Loucy (cell line): ENCODE results near the gene SLC28A1.

Experiments used
- H2AFZ ChIP-seq: fragments of 200-600 bp; sonication (generic); 2 replicates; pipeline ENCODE4 v1.6.0; 2016; ENCODE audit warnings: antibody characterized with exemption, mild to moderate bottlenecking, low read length, moderate library complexity
- H3F3A ChIP-seq: fragments of 200-600 bp; 2 replicates; pipeline ENCODE4 v1.6.0; 2016; ENCODE audit warnings: antibody characterized with exemption, low read depth, mild to moderate bottlenecking
- H3K27me3 ChIP-seq: fragments of 200-600 bp; sonication (generic); 2 replicates; pipeline ENCODE4 v1.6.1; 2014; ENCODE audit warnings: low read length, mild to moderate bottlenecking; ENCODE audit not compliant: insufficient read depth, poor library complexity, severe bottlenecking
- H3K36me3 ChIP-seq: fragments of 200-600 bp; sonication (generic); 2 replicates; pipeline ENCODE4 v1.6.1; 2016; ENCODE audit warnings: low read length; ENCODE audit not compliant: insufficient read depth
- H3K4me1 ChIP-seq: fragments of 200-600 bp; sonication (generic); 2 replicates; pipeline ENCODE4 v1.5.1; 2014; ENCODE audit warnings: low read length, mild to moderate bottlenecking; ENCODE audit not compliant: insufficient read depth, poor library complexity, severe bottlenecking
- H3K4me2 ChIP-seq: fragments of 200-600 bp; sonication (generic); 2 replicates; pipeline ENCODE4 v1.6.0; 2014; ENCODE audit warnings: antibody characterized with exemption, low read length, low read depth, mild to moderate bottlenecking; ENCODE audit not compliant: poor library complexity, severe bottlenecking
- H3K4me3 ChIP-seq: fragments of 200-600 bp; sonication (generic); 2 replicates; pipeline ENCODE4 v1.5.1; 2014; ENCODE audit warnings: low read length, mild to moderate bottlenecking, mixed read lengths; ENCODE audit not compliant: poor library complexity, severe bottlenecking
- H3K79me2 ChIP-seq: fragments of 200-600 bp; sonication (generic); 2 replicates; pipeline ENCODE4 v1.6.1; 2014; ENCODE audit warnings: low read length; ENCODE audit not compliant: insufficient read depth
- H3K9ac ChIP-seq: fragments of 200-600 bp; sonication (generic); 2 replicates; pipeline ENCODE4 v1.6.0; 2014; ENCODE audit warnings: mild to moderate bottlenecking, low read depth, low read length, moderate library complexity; ENCODE audit not compliant: poor library complexity, severe bottlenecking
- H3K9me2 ChIP-seq: fragments of 200-600 bp; sonication (generic); replicated peaks from 2 replicates; pipeline ENCODE4 v1.6.1; 2016; ENCODE audit warnings: low read depth, low read length, mixed read lengths
- H3K9me3 ChIP-seq: fragments of 200-600 bp; sonication (generic); 2 replicates; pipeline ENCODE4 v1.6.1; 2014; ENCODE audit warnings: mild to moderate bottlenecking, antibody characterized with exemption, low read length, low read depth; ENCODE audit not compliant: insufficient read depth
- H4K20me1 ChIP-seq: fragments of 200-600 bp; sonication (generic); 2 replicates; pipeline ENCODE4 v1.6.0; 2014; ENCODE audit warnings: antibody characterized with exemption, low read length, mild to moderate bottlenecking; ENCODE audit not compliant: insufficient read depth, poor library complexity, severe bottlenecking
- EZH2phosphoT487 ChIP-seq: fragments of 200-600 bp; IDR thresholded peaks from 2 replicates; pipeline ENCODE4 v1.6.1; 2018; ENCODE audit warnings: antibody characterized with exemption, mild to moderate bottlenecking, moderate library complexity, borderline replicate concordance
- TF ChIP-seq, protein P1 (sequence below): fragments of 200-600 bp; sonication (generic); conservative IDR thresholded peaks from 2 replicates; pipeline ENCODE4 v1.5.1; 2014; ENCODE audit warnings: mild to moderate bottlenecking, antibody characterized with exemption, low read length

The SLC28A1 gene

DNA sequence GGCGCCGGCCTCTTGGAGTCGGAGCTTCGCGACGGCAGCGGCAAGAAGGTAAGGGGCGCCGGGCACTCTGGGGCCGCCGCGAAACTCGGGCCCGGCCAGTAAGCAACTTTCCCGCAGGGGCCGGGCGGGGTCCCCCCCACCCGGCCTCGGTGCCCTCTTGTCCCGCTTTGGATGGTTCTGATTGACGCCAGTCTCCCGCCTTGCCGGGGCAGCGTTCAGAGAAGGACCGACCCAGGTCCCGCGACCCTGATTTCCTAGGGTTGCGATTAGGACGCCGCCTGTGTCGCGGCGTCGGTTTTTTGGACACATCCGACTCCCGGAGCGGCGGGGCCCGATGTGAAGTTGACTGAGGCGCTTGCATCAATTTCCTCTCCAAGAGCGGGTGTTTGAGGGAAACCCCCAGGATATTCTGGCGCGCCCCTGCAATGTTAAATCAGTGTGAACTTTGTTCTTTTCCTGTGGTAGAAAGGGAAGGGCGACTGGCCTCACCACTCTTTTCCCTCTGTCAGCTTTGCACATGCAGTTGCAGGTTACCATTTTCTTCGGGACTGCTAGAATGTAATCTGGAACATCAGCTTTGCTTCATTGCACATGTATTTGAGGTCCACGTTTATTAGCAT lies 97.9 kb downstream of the SLC28A1 start:
- Histone ChIP-seq H3K36me3 (no peaks in the 10 kb centered on the region), H3K4me3 (peak overlapping the region; percentile 79), H3K9me2 (no peaks in the 10 kb centered on the region), H4K20me1 (peaks cover 19% of the 10 kb centered on the region), H3F3A (peaks cover 7% of the 10 kb centered on the region; the same call in 1 of the 2 replicates), H3K79me2 (peaks cover 56% of the 10 kb centered on the region), H3K9me3 (no peaks in the 10 kb centered on the region), H3K27me3 (no peaks in the 10 kb centered on the region), H3K4me2 (peak overlapping the region; percentile 81), H3K4me1 (peaks cover 43% of the 10 kb centered on the region), H3K9ac (peak overlapping the region; percentile 35), H2AFZ (no peak overlapping the region)
- TF ChIP-seq, protein P1, sequence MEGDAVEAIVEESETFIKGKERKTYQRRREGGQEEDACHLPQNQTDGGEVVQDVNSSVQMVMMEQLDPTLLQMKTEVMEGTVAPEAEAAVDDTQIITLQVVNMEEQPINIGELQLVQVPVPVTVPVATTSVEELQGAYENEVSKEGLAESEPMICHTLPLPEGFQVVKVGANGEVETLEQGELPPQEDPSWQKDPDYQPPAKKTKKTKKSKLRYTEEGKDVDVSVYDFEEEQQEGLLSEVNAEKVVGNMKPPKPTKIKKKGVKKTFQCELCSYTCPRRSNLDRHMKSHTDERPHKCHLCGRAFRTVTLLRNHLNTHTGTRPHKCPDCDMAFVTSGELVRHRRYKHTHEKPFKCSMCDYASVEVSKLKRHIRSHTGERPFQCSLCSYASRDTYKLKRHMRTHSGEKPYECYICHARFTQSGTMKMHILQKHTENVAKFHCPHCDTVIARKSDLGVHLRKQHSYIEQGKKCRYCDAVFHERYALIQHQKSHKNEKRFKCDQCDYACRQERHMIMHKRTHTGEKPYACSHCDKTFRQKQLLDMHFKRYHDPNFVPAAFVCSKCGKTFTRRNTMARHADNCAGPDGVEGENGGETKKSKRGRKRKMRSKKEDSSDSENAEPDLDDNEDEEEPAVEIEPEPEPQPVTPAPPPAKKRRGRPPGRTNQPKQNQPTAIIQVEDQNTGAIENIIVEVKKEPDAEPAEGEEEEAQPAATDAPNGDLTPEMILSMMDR, result no peak
- TF ChIP-seq EZH2phosphoT487, result no peak

DNA sequence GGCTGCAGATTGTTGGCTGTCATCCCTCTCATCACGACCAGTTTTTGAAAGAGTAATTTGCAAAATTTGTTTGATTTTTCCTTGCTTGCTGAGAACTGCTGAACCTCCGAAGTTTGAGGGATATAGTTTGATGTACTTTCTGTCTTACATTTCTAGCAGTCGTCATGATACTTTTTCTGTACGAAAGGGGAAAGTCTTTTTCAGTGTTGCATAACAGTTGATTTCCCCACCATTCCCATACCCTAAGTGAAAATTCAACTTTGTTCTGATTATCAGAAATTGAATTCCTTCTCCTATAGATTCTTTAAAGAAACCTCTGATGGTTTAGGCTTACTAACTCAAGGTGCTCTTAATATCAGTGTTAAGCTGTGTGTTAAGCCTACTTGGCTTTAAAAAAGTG lies 98.8 kb downstream of the SLC28A1 start:
- Histone ChIP-seq H3K4me2 (peak overlapping the region; percentile 81), H3K79me2 (peaks cover 64% of the 10 kb centered on the region), H3K9me2 (no peaks in the 10 kb centered on the region), H3F3A (peaks cover 7% of the 10 kb centered on the region; the same call in 1 of the 2 replicates), H3K36me3 (no peaks in the 10 kb centered on the region), H3K4me3 (peak overlapping the region; percentile 79), H3K4me1 (peaks cover 51% of the 10 kb centered on the region), H3K9ac (peak overlapping the region; percentile 35), H3K9me3 (no peaks in the 10 kb centered on the region), H3K27me3 (no peaks in the 10 kb centered on the region), H2AFZ (no peak overlapping the region), H4K20me1 (peaks cover 19% of the 10 kb centered on the region)
- TF ChIP-seq, protein P1, result no peak
- TF ChIP-seq EZH2phosphoT487, result no peak

DNA sequence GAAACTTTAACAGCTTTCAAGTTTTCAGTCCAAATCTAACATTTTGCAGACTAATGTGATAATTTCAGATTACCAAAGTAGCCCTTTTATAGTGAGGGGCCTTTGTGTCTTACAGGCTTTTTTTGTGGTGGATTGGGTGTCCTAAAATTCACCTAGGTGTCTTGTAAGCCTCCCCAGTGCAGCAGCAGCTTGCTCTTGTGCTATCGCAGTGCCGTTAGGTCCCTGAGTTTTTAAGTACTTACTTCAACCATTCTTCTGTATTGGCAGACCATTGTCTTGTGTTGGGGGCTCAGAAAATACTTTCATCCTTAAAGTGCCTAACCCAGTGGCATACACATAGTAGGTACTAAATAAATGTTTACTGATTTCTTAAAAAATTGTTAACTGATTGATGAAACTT lies 99.2 kb downstream of the SLC28A1 start:
- peaks cover 7% of the 10 kb centered on the region; the same call in 1 of the 2 replicates for H3F3A ChIP-seq
- peaks cover 68% of the 10 kb centered on the region for H3K79me2 ChIP-seq
- peak overlapping the region; percentile 35 for H3K9ac ChIP-seq

More for the DNA sequence above, 99.2 kb downstream of the SLC28A1 start:
- Histone ChIP-seq H3K36me3 (no peaks in the 10 kb centered on the region), H3K4me2 (peak overlapping the region; percentile 81), H4K20me1 (peaks cover 19% of the 10 kb centered on the region), H3K9me2 (no peaks in the 10 kb centered on the region), H2AFZ (no peak overlapping the region), H3K4me1 (peaks cover 55% of the 10 kb centered on the region), H3K4me3 (peak overlapping the region; percentile 79), H3K27me3 (no peaks in the 10 kb centered on the region), H3K9me3 (no peaks in the 10 kb centered on the region)
- no peak for TF ChIP-seq EZH2phosphoT487
- TF ChIP-seq, protein P1, result no peak
